ENCODE results near the gene TSKS. TPM values are rescaled to one million over a fixed set of nuclear protein-coding genes. Genes with fewer than 3 reads are reported as not detected.

TSKS gene
- total and polyA plus RNA-seq, 2 experiments from 2014 or later = 0.31 to 2.1 TPM

DNA sequence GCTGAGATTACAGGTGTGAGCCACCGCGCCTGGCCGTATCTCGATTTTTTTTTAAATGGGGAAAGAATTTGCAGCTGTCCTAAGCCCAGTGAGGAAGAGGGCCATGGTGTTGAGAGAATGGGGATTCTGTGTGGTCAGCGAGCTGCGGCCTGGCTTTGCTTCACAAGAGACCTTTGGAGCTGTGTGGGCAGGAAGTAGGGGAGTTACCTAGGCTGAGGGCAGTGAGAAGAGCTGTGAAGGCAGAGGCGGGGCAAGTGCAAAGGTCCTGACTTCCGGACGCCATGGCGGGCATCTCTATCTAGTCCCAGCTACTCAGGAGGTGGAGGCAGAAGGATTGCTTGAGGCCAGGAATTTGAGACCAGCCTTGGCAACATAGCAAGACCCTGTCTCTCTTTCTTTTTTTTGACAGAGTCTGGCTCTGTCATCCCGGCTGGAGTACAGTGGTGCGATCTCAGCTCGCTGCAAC is 8.6 kb upstream of the TSKS start:
- Histone ChIP-seq H3K9ac (no peak overlapping the region), H3K36me3 (ENCODE audit: low read depth) (no peaks in the 10 kb centered on the region), H4K20me1 (ENCODE audit: insufficient read depth) (no peaks in the 10 kb centered on the region; the same call in 1 of the 2 replicates), H3K79me2 (ENCODE audit: insufficient read depth) (peaks cover 99% of the 10 kb centered on the region), H3K4me3 (no peak overlapping the region), H3F3A (ENCODE audit: insufficient read depth) (no peaks in the 10 kb centered on the region), H2AFZ (no peak overlapping the region), H3K9me3 (ENCODE audit: low read depth) (no peaks in the 10 kb centered on the region), H3K4me2 (ENCODE audit: unreplicated experiment) (no peak overlapping the region), H3K4me1 (ENCODE audit: insufficient read depth) (peaks cover 12% of the 10 kb centered on the region; the same call in 1 of the 2 replicates), H3K9me2 (ENCODE audit: insufficient read depth) (no peaks in the 10 kb centered on the region), H3K27ac (no peak overlapping the region), H3K27me3 (replicated peaks; ENCODE audit: insufficient read depth) (no peaks in the 10 kb centered on the region)
- 90 to 92% methylated on average over 13 of the region's 13 CpGs for WGBS, 2 experiments (ENCODE audit: low coverage in 1 of 2, low lambda C conversion rate in 2 of 2, missing lambda C conversion rate in 2 of 2)
- TF ChIP-seq EZH2 (IDR thresholded peaks at IDR 0.05; ENCODE audit: insufficient read depth, poor library complexity, severe bottlenecking) = no peak
- TF ChIP-seq EZH2phosphoT487 (IDR thresholded peaks at IDR 0.05; ENCODE audit: insufficient read depth, low read depth) = no peak
- no peak for DNase-seq
- in situ Hi-C loops (cut with MboI) = no loop called here

DNA sequence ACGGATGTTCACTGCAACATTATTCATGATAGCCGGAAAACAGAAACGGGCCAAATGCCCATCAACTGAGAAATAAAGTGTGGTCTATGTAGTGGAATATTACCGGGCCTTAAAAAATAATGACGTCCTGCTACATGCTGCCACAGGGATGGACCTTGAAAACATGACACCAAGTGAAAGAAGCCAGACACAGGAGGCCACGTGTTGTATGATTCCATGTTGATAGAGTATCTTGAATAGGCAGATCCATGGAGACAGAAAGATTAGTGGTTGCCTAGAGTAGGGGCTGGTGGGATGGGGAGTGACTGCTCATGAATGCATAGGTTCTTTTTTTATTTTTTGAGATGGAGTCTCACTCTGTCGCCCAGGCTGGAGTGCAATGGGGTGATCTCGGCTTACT is 7.4 kb upstream of the TSKS start:
- Histone ChIP-seq H3K4me3 (no peak overlapping the region), H3K27ac (no peak overlapping the region), H3K9ac (no peak overlapping the region), H3K4me1 (ENCODE audit: insufficient read depth) (peaks cover 18% of the 10 kb centered on the region), H3K9me2 (ENCODE audit: insufficient read depth) (no peaks in the 10 kb centered on the region), H3F3A (ENCODE audit: insufficient read depth) (peaks cover 6% of the 10 kb centered on the region), H3K79me2 (ENCODE audit: insufficient read depth) (peaks cover 87% of the 10 kb centered on the region), H3K9me3 (ENCODE audit: low read depth) (no peaks in the 10 kb centered on the region), H3K36me3 (ENCODE audit: low read depth) (no peaks in the 10 kb centered on the region), H2AFZ (no peak overlapping the region), H3K27me3 (replicated peaks; ENCODE audit: insufficient read depth) (no peaks in the 10 kb centered on the region), H3K4me2 (ENCODE audit: unreplicated experiment) (no peak overlapping the region), H4K20me1 (ENCODE audit: insufficient read depth) (no peaks in the 10 kb centered on the region; the same call in 1 of the 2 replicates)
- DNase-seq = no peak
- TF ChIP-seq EZH2phosphoT487 (IDR thresholded peaks at IDR 0.05; ENCODE audit: insufficient read depth, low read depth) (no peak), EZH2 (IDR thresholded peaks at IDR 0.05; ENCODE audit: insufficient read depth, poor library complexity, severe bottlenecking) (no peak)
- WGBS, 2 experiments (ENCODE audit: low coverage in 1 of 2, low lambda C conversion rate in 2 of 2, missing lambda C conversion rate in 2 of 2) = 89 to 92% methylated on average over 8 of the region's 8 CpGs
- in situ Hi-C loops (cut with MboI) = no loop called here

- DNase-seq = peak; percentile 45
- Histone ChIP-seq H3K36me3 (ENCODE audit: low read depth) (no peaks in the 10 kb centered on the region), H3K4me2 (ENCODE audit: unreplicated experiment) (peak overlapping the region; percentile 92), H3K79me2 (ENCODE audit: insufficient read depth) (peaks cover 62% of the 10 kb centered on the region), H3K9me2 (ENCODE audit: insufficient read depth) (no peaks in the 10 kb centered on the region), H4K20me1 (ENCODE audit: insufficient read depth) (no peaks in the 10 kb centered on the region), H3K27ac (peak overlapping the region; percentile 47; the same call in 1 of the 2 replicates), H2AFZ (no peak overlapping the region), H3K9ac (peak overlapping the region; percentile 92), H3K9me3 (ENCODE audit: low read depth) (no peaks in the 10 kb centered on the region), H3K27me3 (replicated peaks; ENCODE audit: insufficient read depth) (no peaks in the 10 kb centered on the region), H3F3A (ENCODE audit: insufficient read depth) (peaks cover 7% of the 10 kb centered on the region), H3K4me3 (peak overlapping the region; percentile 98), H3K4me1 (ENCODE audit: insufficient read depth) (peaks cover 19% of the 10 kb centered on the region)
- TF ChIP-seq EZH2phosphoT487 (IDR thresholded peaks at IDR 0.05; ENCODE audit: insufficient read depth, low read depth) = no peak
- in situ Hi-C loops (cut with MboI) = no loop called here
- WGBS, 2 experiments (ENCODE audit: low coverage in 1 of 2, low lambda C conversion rate in 2 of 2, missing lambda C conversion rate in 2 of 2) = 17 to 22% methylated on average over 11 to 12 of the region's 12 CpGs
Measured at GRCh38 chr19:49767967-49768581, 5.0 kb upstream of the TSKS start.

DNA sequence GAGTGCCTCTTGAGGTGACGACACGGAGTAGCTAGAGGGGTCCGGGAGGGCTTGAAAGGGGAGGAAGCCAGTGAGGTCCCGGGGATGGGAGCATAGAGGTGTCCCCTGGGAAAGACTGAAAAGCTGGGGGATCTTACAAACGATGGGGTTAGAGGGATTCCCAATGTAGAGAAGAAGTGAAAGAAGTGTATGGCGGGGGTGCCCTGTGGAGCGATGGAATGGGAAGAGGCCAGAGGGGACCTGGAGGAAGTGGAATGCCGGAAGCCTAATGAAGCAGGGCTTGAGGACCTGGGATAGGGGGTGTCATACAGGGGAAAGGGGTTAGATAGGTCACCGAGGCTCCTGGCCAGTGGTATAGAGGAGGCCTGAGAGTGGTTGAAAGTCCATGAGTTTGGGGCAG is 4.3 kb upstream of the TSKS start:
- H3K79me2 ChIP-seq (ENCODE audit: insufficient read depth) = peaks cover 55% of the 10 kb centered on the region
- DNase-seq = peak; percentile 48
- peak overlapping the region; percentile 47 for H3K27ac ChIP-seq

More for the DNA sequence above, 4.3 kb upstream of the TSKS start:
- Histone ChIP-seq H3K4me3 (peak overlapping the region; percentile 98), H3K4me1 (ENCODE audit: insufficient read depth) (peaks cover 19% of the 10 kb centered on the region), H3K9me2 (ENCODE audit: insufficient read depth) (no peaks in the 10 kb centered on the region), H4K20me1 (ENCODE audit: insufficient read depth) (no peaks in the 10 kb centered on the region), H3F3A (ENCODE audit: insufficient read depth) (peaks cover 7% of the 10 kb centered on the region), H3K9ac (peak overlapping the region; percentile 92), H3K27me3 (replicated peaks; ENCODE audit: insufficient read depth) (no peaks in the 10 kb centered on the region), H2AFZ (peak overlapping the region; percentile 72), H3K36me3 (ENCODE audit: low read depth) (no peaks in the 10 kb centered on the region), H3K9me3 (ENCODE audit: low read depth) (no peaks in the 10 kb centered on the region), H3K4me2 (ENCODE audit: unreplicated experiment) (peak overlapping the region; percentile 92)
- in situ Hi-C loops (cut with MboI) = no loop called here
- WGBS, 2 experiments (ENCODE audit: low coverage in 1 of 2, low lambda C conversion rate in 2 of 2, missing lambda C conversion rate in 2 of 2) = 1 to 2% methylated on average over 6 to 9 of the region's 9 CpGs
- TF ChIP-seq EZH2phosphoT487 (IDR thresholded peaks at IDR 0.05; ENCODE audit: insufficient read depth, low read depth) (no peak), EZH2 (IDR thresholded peaks at IDR 0.05; ENCODE audit: insufficient read depth, poor library complexity, severe bottlenecking) (no peak)

Data from GM23248 (cell line).